Thyroid gland (tissue), 4 donors: ENCODE measurements around the gene KLF13. TPM values are rescaled to one million over a fixed set of nuclear protein-coding genes. Genes with fewer than 3 reads are reported as not detected.

ENCODE experiments used
- DNase-seq, 2 donors: peaks; one replicate each; pipeline ENCODE4 v3.0.0-alpha.2; 2019
- H3K27ac ChIP-seq, 3 donors: fragments of 200-600 bp; sonication (generic); 1 replicate in 2 of 3; 2 replicates in 1 of 3; pipeline ENCODE4 v1.5.1; 2016 to 2019; ENCODE audit warnings: mild to moderate bottlenecking in 1 of 3, moderate library complexity in 1 of 3
- H3K27me3 ChIP-seq: fragments of 200-600 bp; sonication (generic); one replicate; pipeline ENCODE4 v1.5.1; 2019
- H3K36me3 ChIP-seq, 2 donors: fragments of 200-600 bp; sonication (generic); one replicate each; pipeline ENCODE4 v1.5.1; 2016 to 2019
- H3K4me1 ChIP-seq, 2 donors: fragments of 200-600 bp; sonication (generic); one replicate each; pipeline ENCODE4 v1.5.1; 2017 to 2019
- H3K4me3 ChIP-seq, 3 donors: fragments of 200-600 bp; sonication (generic); replicated peaks in 1 of 3; 1 replicate in 2 of 3; 2 replicates in 1 of 3; pipeline ENCODE4 v1.5.1; 2016; ENCODE audit warnings: mild to moderate bottlenecking in 1 of 3
- H3K9me3 ChIP-seq: fragments of 200-600 bp; sonication (generic); one replicate; pipeline ENCODE4 v1.5.1; 2017
- POLR2A ChIP-seq, 2 donors: fragments of 450-650 bp; IDR thresholded peaks; one replicate each; pipeline ENCODE4 v1.6.1; 2017; ENCODE audit warnings: antibody characterized with exemption in 2 of 2, mild to moderate bottlenecking in 2 of 2, moderate library complexity in 1 of 2
- WGBS, 2 donors: methylation state at CpG; one replicate each; pipeline ENCODE4 v1.1.5; 2017; 5-methylcytosine and 5-hydroxymethylcytosine counted together
- intact Hi-C: fragments of 100-400 bp; cut with DNase I; formaldehyde crosslinking; loops from one replicate; pipeline ENCODE4 v1.15.1; 2023
- total RNA-seq, 4 donors: library from RNA; depleted of rRNA; stranded (reverse); fragments of >200 nt; gene quantifications; one replicate each; pipeline ENCODE4 v1.2.3, GENCODE V29; 2016
- TF ChIP-seq, protein P1 (sequence below), 6 experiments: fragments of 200-600 bp in 3 of 6; fragments of 450-650 bp in 3 of 6; sonication (generic) in 3 of 6; IDR thresholded peaks; one replicate each; pipeline ENCODE4 v1.5.1; 2016 to 2019; ENCODE audit warnings: antibody characterized with exemption in 6 of 6, mild to moderate bottlenecking in 2 of 6, inconsistent platforms in 1 of 6, moderate library complexity in 1 of 6

KLF13 gene
- total RNA-seq, 4 donors from 2014 or later: 84.0 to 117 (median 97.6) TPM

DNA sequence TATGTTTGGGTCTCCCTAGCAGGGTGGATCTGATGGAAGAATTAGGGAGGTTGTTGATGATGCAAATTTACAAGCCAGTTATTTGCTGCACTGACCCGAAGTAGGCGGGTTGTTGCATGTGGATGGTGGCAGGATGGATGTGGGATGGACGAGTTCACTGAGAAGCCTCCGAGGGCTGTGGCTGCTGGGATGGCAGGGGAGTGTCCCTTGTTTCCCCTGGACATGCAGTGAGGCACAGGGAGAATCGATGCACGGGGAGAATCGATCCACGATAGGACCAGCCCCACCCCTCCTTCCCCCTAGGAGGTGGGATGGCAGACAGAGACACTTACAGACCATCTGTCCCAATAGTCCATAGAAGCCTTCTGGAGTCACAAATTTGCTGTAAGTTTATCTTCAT lies 31.0 kb upstream of the KLF13 start:
- no peak overlapping the region for H3K27ac ChIP-seq
- DNase-seq: no peak
- no peaks in the 10 kb centered on the region for H3K27me3 ChIP-seq
- H3K9me3 ChIP-seq: no peaks in the 10 kb centered on the region
- H3K4me1 ChIP-seq: peaks cover 8 to 22% of the 10 kb centered on the region in 2 donors
- intact Hi-C loops: no loop called here
- H3K4me3 ChIP-seq: no peak overlapping the region
- TF ChIP-seq, protein P1, sequence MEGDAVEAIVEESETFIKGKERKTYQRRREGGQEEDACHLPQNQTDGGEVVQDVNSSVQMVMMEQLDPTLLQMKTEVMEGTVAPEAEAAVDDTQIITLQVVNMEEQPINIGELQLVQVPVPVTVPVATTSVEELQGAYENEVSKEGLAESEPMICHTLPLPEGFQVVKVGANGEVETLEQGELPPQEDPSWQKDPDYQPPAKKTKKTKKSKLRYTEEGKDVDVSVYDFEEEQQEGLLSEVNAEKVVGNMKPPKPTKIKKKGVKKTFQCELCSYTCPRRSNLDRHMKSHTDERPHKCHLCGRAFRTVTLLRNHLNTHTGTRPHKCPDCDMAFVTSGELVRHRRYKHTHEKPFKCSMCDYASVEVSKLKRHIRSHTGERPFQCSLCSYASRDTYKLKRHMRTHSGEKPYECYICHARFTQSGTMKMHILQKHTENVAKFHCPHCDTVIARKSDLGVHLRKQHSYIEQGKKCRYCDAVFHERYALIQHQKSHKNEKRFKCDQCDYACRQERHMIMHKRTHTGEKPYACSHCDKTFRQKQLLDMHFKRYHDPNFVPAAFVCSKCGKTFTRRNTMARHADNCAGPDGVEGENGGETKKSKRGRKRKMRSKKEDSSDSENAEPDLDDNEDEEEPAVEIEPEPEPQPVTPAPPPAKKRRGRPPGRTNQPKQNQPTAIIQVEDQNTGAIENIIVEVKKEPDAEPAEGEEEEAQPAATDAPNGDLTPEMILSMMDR (IDR thresholded peaks at IDR 0.05): no peak
- no peak for TF ChIP-seq POLR2A (IDR thresholded peaks at IDR 0.05)
- H3K36me3 ChIP-seq: no peaks in the 10 kb centered on the region
- 85 to 93% methylated on average over 8 of the region's 8 CpGs for WGBS, 2 donors

DNA sequence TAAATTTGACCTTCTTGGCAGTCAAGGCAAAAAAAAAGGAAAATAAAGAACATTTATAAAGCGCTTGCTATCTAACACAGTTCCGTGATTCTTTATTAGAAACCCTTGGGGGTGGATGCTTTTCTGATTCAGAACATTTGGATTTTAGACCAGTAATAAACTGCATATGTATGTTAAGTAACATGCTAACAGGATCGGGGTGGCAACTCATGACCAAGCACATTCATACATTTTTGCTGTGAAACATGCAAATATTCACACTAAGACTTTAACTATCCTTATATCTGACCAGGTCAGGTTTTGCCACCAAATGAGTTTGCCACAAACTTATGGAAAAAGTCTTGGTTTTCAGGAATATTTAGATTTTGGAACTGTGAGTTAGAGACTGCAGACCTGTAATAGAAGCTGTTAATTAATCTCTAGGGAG lies 30.4 kb upstream of the KLF13 start:
- Histone ChIP-seq H3K27ac (no peak overlapping the region), H3K4me1 (peaks cover 8 to 22% of the 10 kb centered on the region in 2 donors), H3K27me3 (no peaks in the 10 kb centered on the region), H3K9me3 (no peaks in the 10 kb centered on the region), H3K36me3 (no peaks in the 10 kb centered on the region), H3K4me3 (no peak overlapping the region)
- no peak for DNase-seq
- TF ChIP-seq POLR2A (IDR thresholded peaks at IDR 0.05): no peak
- TF ChIP-seq, protein P1 (IDR thresholded peaks at IDR 0.05): no peak
- intact Hi-C loops: no loop called here
- 81 to 89% methylated on average over 3 of the region's 3 CpGs for WGBS, 2 donors

- TF ChIP-seq, protein P1 (IDR thresholded peaks at IDR 0.05): peak in 1 of 6 experiments; percentile 7
- no peak for TF ChIP-seq POLR2A (IDR thresholded peaks at IDR 0.05)
- Histone ChIP-seq H3K27me3 (no peaks in the 10 kb centered on the region), H3K4me3 (no peak overlapping the region), H3K27ac (peak overlapping the region in 1 of 3 donors; percentile 50), H3K36me3 (no peaks in the 10 kb centered on the region), H3K4me1 (peaks cover 8 to 22% of the 10 kb centered on the region in 2 donors), H3K9me3 (no peaks in the 10 kb centered on the region)
- peak; percentile 59 to 67 for DNase-seq
- 37 to 48% methylated on average over 13 of the region's 13 CpGs for WGBS, 2 donors
- intact Hi-C loops: no loop called here
Measured at GRCh38 chr15:31296646-31297574, 29.7 kb upstream of the KLF13 start.

GRCh38 chr15:31297575-31298456 lies 28.8 kb upstream of the KLF13 start:
- intact Hi-C loops: no loop called here
- 95 to 96% methylated on average over 13 to 14 of the region's 14 CpGs for WGBS, 2 donors
- TF ChIP-seq, protein P1 (IDR thresholded peaks at IDR 0.05): no peak
- TF ChIP-seq POLR2A (IDR thresholded peaks at IDR 0.05): no peak
- Histone ChIP-seq H3K9me3 (no peaks in the 10 kb centered on the region), H3K27me3 (no peaks in the 10 kb centered on the region), H3K4me1 (peaks cover 8 to 24% of the 10 kb centered on the region in 2 donors), H3K27ac (no peak overlapping the region), H3K36me3 (no peaks in the 10 kb centered on the region), H3K4me3 (no peak overlapping the region)
- no peak for DNase-seq
